Suprapubic skin (tissue), 4 donors: ENCODE data around the gene ITPK1.

Experiments used
- EP300 ChIP-seq: sonication (generic); formaldehyde crosslinking; IDR thresholded peaks from one replicate; pipeline ENCODE4 v1.6.1; 2017; ENCODE audit warnings: antibody characterized with exemption
- POLR2A ChIP-seq, 2 donors: fragments of 450-650 bp; IDR thresholded peaks; one replicate each; pipeline ENCODE4 v1.6.1; 2017; ENCODE audit warnings: antibody characterized with exemption in 2 of 2, mild to moderate bottlenecking in 2 of 2, moderate library complexity in 2 of 2
- POLR2AphosphoS5 ChIP-seq, 3 donors: sonication (generic); formaldehyde crosslinking; IDR thresholded peaks; one replicate each; pipeline ENCODE4 v1.6.1; 2017; ENCODE audit warnings: antibody characterized with exemption in 3 of 3
- TF ChIP-seq, protein P1 (sequence below), 2 donors: fragments of 200-600 bp in 1 of 2; fragments of 450-650 bp in 1 of 2; sonication (generic) in 1 of 2; IDR thresholded peaks; one replicate each; pipeline ENCODE4 v1.5.1; 2016 to 2019; ENCODE audit warnings: antibody characterized with exemption in 2 of 2, mild to moderate bottlenecking in 1 of 2, moderate library complexity in 1 of 2

DNA sequence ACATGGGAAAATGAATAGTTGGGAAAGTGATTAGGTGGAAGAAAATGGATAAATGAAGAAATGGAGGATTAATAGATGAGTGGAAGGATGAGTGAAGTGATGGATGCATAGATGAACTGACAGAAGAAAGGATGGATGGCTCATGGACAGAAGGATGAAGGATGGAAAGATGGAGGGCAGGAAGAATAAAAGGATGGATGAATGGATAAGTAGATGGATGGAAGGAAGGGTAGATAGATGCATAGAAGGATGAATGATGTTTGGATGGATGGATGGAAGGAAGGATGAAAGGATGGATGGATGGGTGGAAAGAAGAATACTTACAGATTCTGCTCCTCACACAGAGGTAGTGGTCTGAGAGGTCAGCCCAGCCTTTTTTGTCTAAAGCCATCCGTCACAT lies 228.6 kb downstream of the ITPK1 start:
- TF ChIP-seq POLR2AphosphoS5 (IDR thresholded peaks at IDR 0.05) (no peak), POLR2A (IDR thresholded peaks at IDR 0.05) (no peak), EP300 (no peak)
- TF ChIP-seq, protein P1, sequence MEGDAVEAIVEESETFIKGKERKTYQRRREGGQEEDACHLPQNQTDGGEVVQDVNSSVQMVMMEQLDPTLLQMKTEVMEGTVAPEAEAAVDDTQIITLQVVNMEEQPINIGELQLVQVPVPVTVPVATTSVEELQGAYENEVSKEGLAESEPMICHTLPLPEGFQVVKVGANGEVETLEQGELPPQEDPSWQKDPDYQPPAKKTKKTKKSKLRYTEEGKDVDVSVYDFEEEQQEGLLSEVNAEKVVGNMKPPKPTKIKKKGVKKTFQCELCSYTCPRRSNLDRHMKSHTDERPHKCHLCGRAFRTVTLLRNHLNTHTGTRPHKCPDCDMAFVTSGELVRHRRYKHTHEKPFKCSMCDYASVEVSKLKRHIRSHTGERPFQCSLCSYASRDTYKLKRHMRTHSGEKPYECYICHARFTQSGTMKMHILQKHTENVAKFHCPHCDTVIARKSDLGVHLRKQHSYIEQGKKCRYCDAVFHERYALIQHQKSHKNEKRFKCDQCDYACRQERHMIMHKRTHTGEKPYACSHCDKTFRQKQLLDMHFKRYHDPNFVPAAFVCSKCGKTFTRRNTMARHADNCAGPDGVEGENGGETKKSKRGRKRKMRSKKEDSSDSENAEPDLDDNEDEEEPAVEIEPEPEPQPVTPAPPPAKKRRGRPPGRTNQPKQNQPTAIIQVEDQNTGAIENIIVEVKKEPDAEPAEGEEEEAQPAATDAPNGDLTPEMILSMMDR (IDR thresholded peaks at IDR 0.05), result no peak
